KOPT-K1 (cell line): ENCODE measurements around the gene OGFOD2.
"Not testable (repeated sequence)": the region's sequence is repeated elsewhere in the genome, so short reads cannot be mapped to it uniquely, and the experiment has no call there.

Experiments used
- H3K27ac ChIP-seq: fragments of 200-600 bp; sonication (generic); 2 replicates; pipeline ENCODE4 v1.5.1; 2016; ENCODE audit warnings: antibody characterized with exemption, mild to moderate bottlenecking, low read depth, low read length; ENCODE audit not compliant: poor library complexity, severe bottlenecking
- H3K36me3 ChIP-seq: fragments of 200-600 bp; sonication (generic); 2 replicates; pipeline ENCODE4 v1.5.1; 2017; ENCODE audit warnings: antibody characterized with exemption, mild to moderate bottlenecking, low read length, moderate library complexity; ENCODE audit not compliant: insufficient read depth
- H3K9me3 ChIP-seq: fragments of 200-600 bp; sonication (generic); 2 replicates; pipeline ENCODE4 v1.5.1; 2017; ENCODE audit warnings: antibody characterized with exemption, low read length, mild to moderate bottlenecking; ENCODE audit not compliant: insufficient read depth, poor library complexity, severe bottlenecking

OGFOD2 gene

GRCh38 chr12:122974892-122975789 is at the start of gene OGFOD2:
Gene OGFOD2, plus strand, starts transcription at chr12:122975244. Its CDS starts 8 bp downstream, at chr12:122975252.
- H3K27ac ChIP-seq, result peak within 1 kb of the TSS; percentile 97
- peaks cover 27% of the 10 kb centered on the region; the same call in 1 of the 2 replicates for H3K36me3 ChIP-seq

GRCh38 chr12:122927756-122928403 is 47.2 kb upstream of the OGFOD2 start:
- H3K27ac ChIP-seq, result no peak overlapping the region
- H3K9me3 ChIP-seq, result no peaks in the 10 kb centered on the region
- no peaks in the 10 kb centered on the region for H3K36me3 ChIP-seq

More at GRCh38 chr12:122974892-122975789, at the start of gene OGFOD2:
- H3K9me3 ChIP-seq, result no peaks in the 10 kb centered on the region

- Histone ChIP-seq H3K9me3 (no peaks in the 10 kb centered on the region), H3K27ac (no peak overlapping the region), H3K36me3 (no peaks in the 10 kb centered on the region)
These were observed 46.5 kb upstream of the OGFOD2 start for GRCh38 chr12:122928404-122929147.

GRCh38 chr12:122929148-122929538 is 45.9 kb upstream of the OGFOD2 start:
- Histone ChIP-seq H3K36me3 (no peaks in the 10 kb centered on the region), H3K27ac (no peak overlapping the region), H3K9me3 (no peaks in the 10 kb centered on the region)

- no peak overlapping the region for H3K27ac ChIP-seq
- no peaks in the 10 kb centered on the region for H3K9me3 ChIP-seq
- H3K36me3 ChIP-seq, result no peaks in the 10 kb centered on the region
These were observed 45.2 kb upstream of the OGFOD2 start for GRCh38 chr12:122929812-122930211.

- Histone ChIP-seq H3K36me3 (no peaks in the 10 kb centered on the region), H3K27ac (no peak overlapping the region), H3K9me3 (no peaks in the 10 kb centered on the region)
These were observed 42.8 kb upstream of the OGFOD2 start for GRCh38 chr12:122932207-122932606.

GRCh38 chr12:122934722-122935121 is 40.3 kb upstream of the OGFOD2 start:
- no peak overlapping the region for H3K27ac ChIP-seq
- no peaks in the 10 kb centered on the region for H3K9me3 ChIP-seq
- H3K36me3 ChIP-seq, result no peaks in the 10 kb centered on the region

GRCh38 chr12:122935318-122935717 is 39.7 kb upstream of the OGFOD2 start:
- no peaks in the 10 kb centered on the region for H3K36me3 ChIP-seq
- H3K9me3 ChIP-seq, result no peaks in the 10 kb centered on the region
- no peak overlapping the region for H3K27ac ChIP-seq

GRCh38 chr12:122937622-122938091 is 37.4 kb upstream of the OGFOD2 start:
- Histone ChIP-seq H3K9me3 (no peaks in the 10 kb centered on the region), H3K27ac (no peak overlapping the region), H3K36me3 (no peaks in the 10 kb centered on the region)

GRCh38 chr12:122939125-122939524 is 35.9 kb upstream of the OGFOD2 start:
- no peaks in the 10 kb centered on the region for H3K36me3 ChIP-seq
- H3K27ac ChIP-seq, result no peak overlapping the region
- H3K9me3 ChIP-seq, result no peaks in the 10 kb centered on the region

- H3K27ac ChIP-seq, H3K36me3 ChIP-seq, H3K9me3 ChIP-seq: not testable (repeated sequence)
These were observed 33.7 kb upstream of the OGFOD2 start for GRCh38 chr12:122941351-122941750.

GRCh38 chr12:122942637-122943036 is 32.4 kb upstream of the OGFOD2 start:
- Histone ChIP-seq H3K36me3 (no peaks in the 10 kb centered on the region), H3K9me3 (no peaks in the 10 kb centered on the region), H3K27ac (no peak overlapping the region)

GRCh38 chr12:122943196-122943595 is 31.8 kb upstream of the OGFOD2 start:
- Histone ChIP-seq H3K27ac (no peak overlapping the region), H3K36me3 (no peaks in the 10 kb centered on the region)

GRCh38 chr12:122944605-122945592 is 30.1 kb upstream of the OGFOD2 start:
- Histone ChIP-seq H3K9me3 (no peaks in the 10 kb centered on the region), H3K27ac (no peak overlapping the region), H3K36me3 (no peaks in the 10 kb centered on the region)

More at GRCh38 chr12:122943196-122943595, 31.8 kb upstream of the OGFOD2 start:
- no peaks in the 10 kb centered on the region for H3K9me3 ChIP-seq
